GM12878 (cell line): ENCODE data around the gene ARHGEF17.

ENCODE experiments used
- CREB1 ChIP-seq: IDR thresholded peaks from 2 replicates; pipeline ENCODE4 v1.6.1; 2012; ENCODE audit warnings: low read depth, mild to moderate bottlenecking, inconsistent platforms
- EP300 ChIP-seq, 2 experiments: fragments of 150-350 bp in 1 of 2; IDR thresholded peaks; 2 replicates each; pipeline ENCODE4 v1.6.1; 2011 to 2012; ENCODE audit warnings: low read depth in 2 of 2, low read length in 2 of 2, borderline replicate concordance in 1 of 2, improper control_type of control experiment in 1 of 2, inconsistent platforms in 1 of 2; ENCODE audit not compliant: control insufficient read depth in 1 of 2
- MTA3 ChIP-seq: IDR thresholded peaks from 2 replicates; pipeline ENCODE4 v1.6.1; 2012; ENCODE audit warnings: low read length, inconsistent platforms, borderline replicate concordance
- PBX3 ChIP-seq: IDR thresholded peaks from 2 replicates; pipeline ENCODE4 v1.6.1; 2011; ENCODE audit warnings: mild to moderate bottlenecking, low read depth, low read length, moderate library complexity; ENCODE audit not compliant: insufficient replicate concordance
- POLR2A ChIP-seq: IDR thresholded peaks from 2 replicates; pipeline ENCODE4 v1.6.1; 2011; ENCODE audit warnings: low read depth, mild to moderate bottlenecking, low read length
- SIN3A ChIP-seq: IDR thresholded peaks from 2 replicates; pipeline ENCODE4 v1.6.1; 2012; ENCODE audit warnings: low read depth, low read length, improper control_type of control experiment
- TAF1 ChIP-seq: IDR thresholded peaks from 2 replicates; pipeline ENCODE4 v1.6.1; 2011; ENCODE audit warnings: mild to moderate bottlenecking, low read depth, low read length, borderline replicate concordance

- TF ChIP-seq MTA3 (no peak; the same call in 1 of the 2 replicates), POLR2A (no peak), PBX3 (no peak), SIN3A (no peak), CREB1 (no peak), EP300 (IDR thresholded peaks at IDR 0.05; ENCODE audit: borderline replicate concordance in 1 of 2, control insufficient read depth in 1 of 2, low read depth in 2 of 2, low read length in 2 of 2) (no peak), TAF1 (no peak)
These were observed 94.1 kb downstream of the ARHGEF17 start for GRCh38 chr11:73401924-73402833.
